Measurements from ENCODE around the gene PYHIN1.
"Not testable (repeated sequence)": the region's sequence is repeated elsewhere in the genome, so short reads cannot be mapped to it uniquely, and the experiment has no call there.

- TF ChIP-seq CTCF, POLR2A, EP300 (IDR thresholded peaks at IDR 0.05): not testable (repeated sequence)
Observed at GRCh38 chr1:159011001-159011400, 79.6 kb downstream of the PYHIN1 start.
